ENCODE data around the gene IQCH.

The IQCH gene

DNA sequence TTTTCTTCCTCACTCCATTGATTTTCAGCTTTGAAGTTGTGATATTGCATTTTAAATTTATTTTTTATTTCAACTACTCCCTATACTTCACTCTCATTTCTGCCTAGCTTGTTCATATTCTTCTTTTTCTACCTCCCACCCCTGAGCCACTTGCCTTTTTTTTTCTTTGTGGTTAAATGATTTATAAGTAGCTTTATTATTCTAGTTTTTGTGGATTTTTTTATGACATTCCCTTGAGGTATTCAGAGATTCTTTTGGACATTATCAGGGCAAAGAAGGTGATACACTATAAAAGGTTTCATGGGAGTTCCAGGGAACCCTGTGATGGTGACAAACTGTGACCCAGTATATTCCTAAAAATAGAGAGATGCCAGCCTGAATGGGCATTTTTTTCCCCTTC lies 269.6 kb downstream of the IQCH start:
- DNase-seq (ENCODE audit: low spot score) = no peak

DNA sequence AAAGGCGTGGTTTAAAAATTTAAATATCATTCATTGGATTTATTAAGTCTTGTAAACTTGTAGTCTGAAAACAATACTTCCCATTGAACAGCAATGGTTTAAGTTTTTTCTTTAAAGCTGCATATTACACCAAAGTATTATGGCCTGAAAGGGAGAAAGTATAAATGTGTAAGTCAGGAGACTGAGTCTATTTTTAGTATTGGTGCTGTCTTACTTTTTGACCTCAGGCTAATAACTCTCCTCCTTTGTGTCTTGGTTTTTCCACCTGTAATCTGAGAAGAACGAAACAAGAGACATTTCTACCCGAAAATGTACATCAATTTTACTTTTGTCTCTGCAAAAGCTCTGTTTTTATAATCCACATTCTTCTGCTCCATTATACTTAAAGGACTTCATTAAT lies 273.9 kb downstream of the IQCH start:
- DNase-seq (ENCODE audit: low spot score) = no peak

DNA sequence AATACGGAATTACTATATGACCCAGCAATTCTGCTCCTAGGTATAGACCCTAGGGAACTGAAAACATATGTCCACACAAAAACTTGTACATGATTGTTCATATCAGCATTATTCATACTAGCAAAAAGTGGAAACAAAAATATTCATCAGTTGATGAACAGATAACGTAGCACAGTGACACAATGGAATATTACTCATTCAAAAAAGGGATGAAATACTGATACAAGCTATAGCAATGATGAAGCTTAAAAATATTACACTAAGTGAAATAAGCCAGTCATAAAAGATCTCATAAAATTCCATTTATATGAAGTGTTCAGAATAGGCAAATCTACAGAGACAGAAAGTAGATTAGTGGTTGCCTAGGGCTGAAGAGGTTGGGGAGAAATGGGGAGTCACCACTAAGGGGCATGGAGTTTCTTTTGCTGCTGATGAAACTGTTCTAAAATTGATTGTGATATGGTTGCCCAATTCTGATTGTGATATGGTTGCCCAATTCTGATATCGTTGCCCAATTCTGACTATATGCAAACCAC lies 276.9 kb downstream of the IQCH start:
- peak; percentile 42 for DNase-seq (ENCODE audit: low spot score)

DNA sequence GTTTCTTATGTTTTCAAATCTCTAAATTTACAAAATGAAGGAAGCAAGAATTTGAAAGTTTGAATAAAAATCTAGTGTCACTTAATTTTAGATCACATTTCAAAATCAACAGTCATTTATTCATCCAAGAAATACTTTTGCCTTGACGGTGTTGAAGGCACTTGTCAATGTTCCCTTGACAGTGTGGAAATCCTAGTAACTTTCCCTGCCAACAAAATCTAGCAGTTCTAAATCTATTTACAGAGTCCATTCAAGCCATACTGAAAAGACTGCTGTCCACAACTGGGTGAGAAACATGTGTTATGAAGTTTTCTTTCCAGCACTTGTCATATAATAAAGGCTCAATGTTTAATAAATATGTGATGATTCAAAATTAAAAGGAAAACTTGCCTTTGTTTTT lies 279.3 kb downstream of the IQCH start:
- DNase-seq (ENCODE audit: low spot score) = no peak

DNA sequence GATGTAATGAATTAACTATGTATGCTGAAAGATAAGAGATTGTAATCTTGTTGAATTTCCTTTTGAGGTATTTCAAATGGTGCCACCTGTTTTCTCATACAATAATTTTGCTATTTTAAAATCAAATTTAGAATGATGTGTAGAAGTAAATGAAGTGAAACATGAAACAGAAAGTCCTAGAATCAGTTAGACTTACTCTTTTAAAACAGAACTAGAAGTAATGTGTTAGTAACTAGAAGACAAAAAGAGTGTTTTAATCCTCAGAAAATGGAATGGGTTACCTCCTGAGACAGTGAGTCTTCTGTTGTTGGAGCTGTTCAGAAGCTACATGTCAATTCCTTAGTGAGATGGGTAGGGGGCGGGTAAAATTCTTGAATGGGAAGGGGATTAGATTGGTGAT lies 279.8 kb downstream of the IQCH start:
- DNase-seq (ENCODE audit: low spot score) = no peak

DNA sequence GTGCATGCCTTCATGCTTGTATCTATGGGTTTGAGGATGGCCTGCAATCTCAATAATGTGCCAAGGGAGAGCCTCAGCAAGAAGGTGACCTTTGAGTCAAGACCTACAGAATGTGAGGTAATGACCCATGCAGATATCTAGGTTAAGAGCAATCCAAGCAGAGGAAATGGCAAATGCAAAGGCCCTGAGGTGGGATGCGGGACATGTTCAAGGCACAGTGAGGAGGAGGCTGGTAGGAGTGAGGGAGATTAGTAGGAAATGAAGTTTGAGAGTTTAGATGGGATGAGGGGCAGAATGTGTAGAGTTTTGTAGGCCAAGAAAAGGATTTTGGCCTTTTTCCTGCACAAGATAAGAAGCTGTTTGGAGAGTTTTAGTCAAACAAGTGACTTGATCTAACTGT lies 283.2 kb downstream of the IQCH start:
- DNase-seq (ENCODE audit: low spot score) = no peak

DNA sequence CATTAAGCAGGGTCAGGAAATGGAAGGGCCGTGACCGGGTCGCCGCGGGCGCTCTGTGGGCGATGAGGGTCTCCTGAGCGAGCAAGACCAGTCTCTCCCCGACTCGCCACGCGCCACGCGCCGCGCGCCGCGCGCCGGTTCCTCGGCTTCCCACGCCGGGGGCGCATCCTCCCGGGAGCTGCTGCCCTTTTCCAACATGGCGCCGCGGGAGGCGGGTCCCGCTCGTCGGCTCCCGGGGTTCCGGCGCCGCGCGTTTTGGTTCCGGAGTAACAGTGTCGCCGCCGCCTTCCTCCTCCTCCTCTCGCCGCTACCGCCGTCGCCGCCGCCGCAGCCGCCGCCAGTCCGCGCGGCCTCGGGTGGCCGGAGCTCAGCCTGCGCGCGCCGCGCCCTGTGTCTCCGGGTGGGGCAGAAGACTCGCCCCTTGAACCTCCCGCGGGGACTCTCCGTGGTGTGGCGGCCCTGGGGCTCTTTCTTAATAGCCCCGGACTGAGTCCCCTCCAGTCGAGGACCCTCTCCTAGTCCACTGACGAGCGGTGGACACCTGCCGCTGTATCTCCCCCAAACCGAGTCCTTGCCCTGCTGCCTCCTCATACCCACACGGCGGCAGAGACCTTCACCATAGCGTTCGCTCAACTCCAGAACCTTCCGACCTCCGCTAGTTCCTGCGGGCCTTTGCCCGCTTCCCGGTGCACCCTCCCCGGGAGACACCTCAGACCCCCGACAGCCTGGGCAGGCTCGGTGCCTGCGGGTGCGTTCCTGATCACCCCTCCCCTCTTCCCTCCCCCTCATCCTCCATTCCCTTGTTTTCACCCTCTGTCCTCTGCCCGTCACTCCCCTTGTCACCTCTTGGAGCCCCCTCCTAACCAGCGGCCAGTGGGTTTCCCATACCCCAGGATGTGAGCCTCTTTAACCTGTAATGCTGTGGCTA lies 288.1 kb downstream of the IQCH start, which contains the start of gene MAP2K5:
MAP2K5 (plus strand) TSS at position 284 of the 928 bp plus-strand sequence; CDS start at position 917, 633 bp downstream.
- DNase-seq (ENCODE audit: low spot score) = peak; percentile 92

DNA sequence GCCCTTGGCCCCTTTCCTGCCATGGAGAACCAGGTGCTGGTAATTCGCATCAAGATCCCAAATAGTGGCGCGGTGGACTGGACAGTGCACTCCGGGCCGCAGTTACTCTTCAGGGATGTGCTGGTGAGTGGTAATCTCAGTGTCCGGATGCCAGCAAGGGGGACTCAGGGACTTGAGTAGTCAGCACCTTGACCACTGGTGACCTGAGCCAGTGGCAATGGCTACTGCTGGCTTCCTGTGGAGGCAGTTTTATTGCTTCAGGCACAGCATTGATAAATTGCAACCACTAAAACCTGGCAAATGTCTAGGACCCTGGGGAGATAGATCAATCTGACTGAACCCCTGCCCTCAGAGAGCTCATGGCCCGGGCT lies 288.7 kb downstream of the IQCH start:
- peak; percentile 25 for DNase-seq (ENCODE audit: low spot score)

DNA sequence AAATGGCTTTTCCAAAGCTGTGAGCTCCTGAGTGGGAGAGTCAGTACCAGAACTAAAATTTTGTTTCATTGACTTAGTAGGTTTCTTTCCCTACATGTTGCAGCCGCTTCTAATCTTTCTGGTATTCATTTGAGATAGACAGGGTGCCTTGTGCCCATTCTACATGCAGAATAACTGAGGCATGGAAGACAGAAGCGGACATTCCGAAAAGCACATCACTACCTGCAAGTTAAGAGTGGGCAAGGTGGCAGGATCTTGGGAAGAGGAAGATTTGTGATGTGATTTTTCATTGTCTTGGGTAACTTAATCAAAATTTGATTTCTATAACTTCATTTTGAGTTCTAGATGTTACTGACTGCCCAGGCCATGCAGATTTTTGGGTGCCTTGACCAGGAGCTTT lies 289.9 kb downstream of the IQCH start:
- no peak for DNase-seq (ENCODE audit: low spot score)

DNA sequence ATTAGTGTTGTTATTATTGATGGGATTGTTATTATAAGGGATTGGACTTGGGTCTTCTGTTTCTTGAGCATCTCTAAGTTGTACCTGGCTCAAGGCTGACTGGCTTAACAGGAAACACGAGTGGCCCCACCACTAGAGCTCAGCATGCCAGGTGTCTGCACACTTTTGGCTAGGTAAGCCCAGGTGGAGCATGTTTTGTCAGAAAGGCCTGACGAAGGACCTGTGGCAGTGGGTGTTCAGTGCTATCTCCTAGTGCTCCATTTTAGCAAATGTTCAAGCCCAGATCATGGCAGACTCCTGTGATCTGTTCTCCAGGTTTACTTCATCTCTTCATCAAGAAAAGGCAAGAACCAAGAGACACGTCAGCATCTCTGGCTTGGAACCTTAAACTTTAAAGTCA lies 291.3 kb downstream of the IQCH start:
- DNase-seq (ENCODE audit: low spot score) = no peak

DNA sequence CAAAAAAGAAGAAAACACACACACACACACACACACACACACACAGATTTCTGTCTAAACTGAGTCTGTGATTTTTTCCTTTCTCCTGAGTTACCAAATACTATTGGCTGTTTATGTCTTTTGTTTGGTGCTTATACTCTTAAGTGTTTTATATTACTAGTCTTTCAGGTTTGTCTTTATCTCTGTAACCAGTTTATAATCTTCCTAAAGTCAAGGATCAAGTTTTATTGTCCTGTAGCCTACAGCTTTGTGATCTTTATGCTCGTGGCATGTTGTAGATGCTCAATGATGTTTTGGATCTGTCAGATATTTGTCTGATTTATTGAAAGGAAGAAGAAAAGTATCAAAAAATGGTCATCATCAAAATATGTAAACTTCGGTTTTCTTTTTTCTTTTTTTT lies 292.5 kb downstream of the IQCH start:
- no peak for DNase-seq (ENCODE audit: low spot score)

DNA sequence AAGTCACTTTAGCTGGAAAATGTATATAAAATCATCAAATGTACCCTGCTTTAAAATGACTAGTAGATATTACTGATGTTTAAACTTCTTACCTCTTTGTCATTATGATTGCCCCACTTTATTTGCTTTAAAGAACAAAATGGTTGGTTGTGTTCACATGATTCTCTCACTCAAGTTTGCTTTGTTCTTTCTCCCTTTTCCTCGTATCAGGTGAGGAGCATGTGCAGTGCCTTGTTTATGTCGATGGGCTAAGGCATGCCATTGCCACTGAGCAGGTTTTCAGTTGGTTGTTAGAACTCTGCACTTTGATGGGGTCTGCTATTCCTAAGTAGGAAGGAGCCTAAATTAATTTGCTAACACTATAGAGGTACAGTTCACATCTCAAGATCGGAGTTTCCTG lies 293.2 kb downstream of the IQCH start:
- DNase-seq (ENCODE audit: low spot score) = no peak

DNA sequence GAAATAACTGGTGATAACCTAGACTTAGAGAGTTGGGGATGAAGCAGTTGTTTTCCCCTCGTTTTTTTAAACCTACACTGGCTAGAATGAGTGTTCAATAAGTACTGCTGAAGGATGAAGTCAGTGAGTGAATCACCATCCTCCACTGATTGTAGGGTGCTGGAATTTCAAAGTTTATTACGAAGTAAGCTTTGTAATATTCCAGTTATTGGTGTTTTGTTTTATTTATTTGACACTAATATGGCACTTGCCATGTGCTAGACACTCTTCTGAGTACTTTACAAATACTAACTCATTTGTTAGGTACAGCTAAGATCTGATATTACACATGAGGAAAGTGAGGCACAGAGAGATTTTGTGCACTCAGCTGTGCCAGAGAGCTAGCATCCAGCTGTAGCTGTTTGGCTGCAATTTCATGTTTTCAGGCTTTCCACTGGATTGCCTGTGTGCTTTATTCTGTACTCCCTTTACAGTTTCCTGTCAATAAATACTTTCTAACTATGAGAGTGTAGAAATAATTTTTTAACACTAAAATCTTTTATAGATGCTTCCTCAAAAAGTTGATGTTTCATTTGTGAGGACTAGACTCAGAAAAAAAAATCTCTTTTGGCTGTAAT lies 293.8 kb downstream of the IQCH start:
- DNase-seq (ENCODE audit: low spot score) = peak; percentile 53

DNA sequence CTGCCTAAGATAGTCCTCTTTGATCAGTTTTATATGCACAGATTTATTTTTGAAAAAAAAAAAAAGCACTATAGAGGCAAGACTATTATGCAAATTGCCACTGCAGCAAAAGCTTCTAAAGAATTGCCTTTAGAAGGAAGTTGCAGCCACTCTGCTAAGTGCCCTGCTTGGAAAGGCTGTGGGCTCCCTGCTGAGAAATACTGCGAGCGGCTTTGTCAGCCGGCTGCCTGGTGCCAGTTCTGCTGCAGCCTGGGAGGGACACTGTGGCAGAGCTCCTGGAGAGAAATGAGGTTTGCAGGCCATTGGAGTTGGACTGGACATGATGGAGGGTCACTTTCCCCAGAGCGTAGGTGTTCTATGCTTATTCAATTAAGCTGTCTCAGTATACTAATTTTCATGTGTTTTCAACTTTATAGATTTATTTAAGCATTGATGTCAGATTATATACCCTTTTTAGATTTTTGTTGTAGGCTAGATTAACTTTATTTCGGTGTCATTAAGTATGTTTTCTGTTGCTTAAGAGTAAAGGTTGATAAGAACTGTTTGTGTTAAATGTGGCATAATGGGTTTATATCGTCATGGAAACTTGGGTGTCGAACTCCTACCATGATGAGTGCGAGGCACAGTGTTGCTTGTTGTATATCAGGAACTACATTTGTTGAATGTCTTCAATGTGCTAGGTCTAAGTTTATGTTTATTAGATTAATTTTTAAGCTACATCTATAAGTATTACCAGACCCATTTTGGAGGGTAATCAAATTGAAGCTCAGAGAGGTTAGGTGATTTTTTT lies 294.5 kb downstream of the IQCH start:
- DNase-seq (ENCODE audit: low spot score) = peak; percentile 35

DNA sequence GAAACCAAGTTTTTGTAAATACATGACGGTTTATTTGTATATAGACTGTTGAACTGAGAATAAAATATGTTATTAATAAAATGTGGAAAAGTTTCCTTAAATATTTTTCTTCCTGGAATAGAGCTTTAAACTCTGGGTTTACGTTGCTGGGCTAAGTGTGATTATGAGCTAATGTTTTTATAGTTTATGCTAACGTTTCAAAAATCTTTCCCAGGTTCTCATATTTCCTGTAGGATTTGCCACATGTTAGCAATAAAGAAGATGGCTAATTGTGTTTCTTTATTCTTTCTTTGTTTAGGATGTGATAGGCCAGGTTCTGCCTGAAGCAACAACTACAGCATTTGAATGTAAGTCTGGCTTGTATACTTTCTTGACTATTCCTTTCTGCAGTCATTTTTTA lies 295.1 kb downstream of the IQCH start:
- DNase-seq (ENCODE audit: low spot score) = no peak

DNA sequence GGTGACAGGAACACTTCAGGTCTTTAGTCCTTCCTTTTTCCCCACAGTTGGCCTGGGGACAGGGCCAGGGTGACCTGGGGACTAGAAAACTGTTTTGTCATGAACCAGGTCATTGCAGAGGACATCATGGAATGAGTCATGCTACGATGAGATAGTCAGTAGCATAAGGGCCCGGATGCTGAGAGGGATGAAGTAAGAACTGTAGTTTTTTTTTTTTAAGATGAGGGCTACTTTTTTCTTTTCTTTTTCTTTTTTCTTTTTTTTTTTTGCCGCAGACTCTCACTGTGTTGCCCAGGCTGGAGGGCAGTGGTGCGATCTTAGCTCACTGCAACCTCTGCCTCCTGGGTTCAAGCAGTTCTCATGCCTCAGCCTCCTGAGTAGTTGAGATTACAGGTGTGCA lies 295.9 kb downstream of the IQCH start:
- peak; percentile 39 for DNase-seq (ENCODE audit: low spot score)

DNA sequence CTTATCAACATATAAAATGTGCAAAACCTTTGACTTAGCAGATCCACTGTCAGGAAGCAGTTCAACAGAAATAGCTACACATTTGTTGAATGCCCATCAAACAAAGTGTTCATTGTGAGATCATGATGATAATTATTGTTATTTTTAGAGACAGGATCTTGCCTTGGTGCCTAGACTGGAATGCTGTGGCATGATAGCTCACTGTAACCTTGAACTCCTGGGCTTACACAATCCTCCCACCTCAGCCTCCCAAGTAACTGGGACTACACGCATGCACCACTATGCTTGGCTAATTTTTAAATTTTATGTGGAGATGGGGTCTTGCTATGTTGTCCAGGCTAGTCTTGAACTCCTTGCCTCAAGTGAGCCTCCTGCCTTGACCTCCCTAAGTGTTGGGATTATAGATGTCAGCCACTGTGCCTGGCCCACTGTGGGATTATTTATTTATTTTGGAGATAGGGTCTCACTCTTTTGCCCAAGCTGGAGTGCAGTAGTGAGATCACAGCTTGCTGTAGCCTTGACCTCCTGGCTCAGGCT lies 296.7 kb downstream of the IQCH start:
- no peak for DNase-seq (ENCODE audit: low spot score)
